ENCODE data around the gene DHPS. TPM values are rescaled to one million over a fixed set of nuclear protein-coding genes. Genes with fewer than 3 reads are reported as not detected.
"Not testable (repeated sequence)": the region's sequence is repeated elsewhere in the genome, so short reads cannot be mapped to it uniquely, and the experiment has no call there.

DHPS gene
- total RNA-seq, 1 experiment from 2014 or later, result 150 TPM

DNA sequence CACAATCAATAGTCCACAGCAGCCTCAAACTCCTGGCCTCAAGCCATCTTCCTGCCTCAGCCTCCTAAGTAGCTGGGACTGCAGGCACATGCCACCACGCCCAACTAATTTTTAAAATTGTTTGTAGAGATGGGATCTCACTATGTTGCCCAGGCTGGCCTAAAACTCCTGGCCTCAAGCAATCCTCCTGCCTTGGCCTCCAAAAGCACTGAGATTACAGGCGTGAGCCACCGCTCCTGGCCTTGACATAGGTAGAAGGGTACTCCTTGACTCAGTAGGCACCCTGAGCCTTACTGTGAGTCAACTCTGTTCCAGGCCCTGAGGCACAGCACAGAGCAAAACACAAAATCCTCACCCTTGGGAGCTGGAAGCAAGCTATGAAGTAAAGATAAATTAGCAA is 34.2 kb upstream of the DHPS start:
- H3K4me2 ChIP-seq (ENCODE audit: low read length), result no peak overlapping the region
- H3K79me2 ChIP-seq (ENCODE audit: low read length), result peaks cover 56% of the 10 kb centered on the region
- no peak overlapping the region for H3K4me3 ChIP-seq (ENCODE audit: low read length)
- no peak overlapping the region for H3K27ac ChIP-seq (ENCODE audit: low read length)
- H3F3A ChIP-seq (ENCODE audit: low read length, unreplicated experiment), result peaks cover 5% of the 10 kb centered on the region
- no peak overlapping the region for H2AFZ ChIP-seq (ENCODE audit: low read length)
- H4K20me1 ChIP-seq (ENCODE audit: low read length), result peaks cover 19% of the 10 kb centered on the region; the same call in 1 of the 2 replicates
- ATAC-seq (no peak), DNase-seq (no peak)
- H3K36me3 ChIP-seq (ENCODE audit: low read depth, low read length), result peaks cover 63% of the 10 kb centered on the region
- peaks cover 24% of the 10 kb centered on the region for H3K4me1 ChIP-seq (ENCODE audit: insufficient read depth, low read length)
- no peaks in the 10 kb centered on the region for H3K9me2 ChIP-seq (replicated peaks; ENCODE audit: low read length)
- intact Hi-C loops (cut with micrococcal nuclease), result loop anchor here (2.0 kb wide), 1 partner anchor 17 kb away; no protein-coding TSS in a partner anchor
- H3K27me3 ChIP-seq (ENCODE audit: low read length), result no peaks in the 10 kb centered on the region
- CTCF ChIA-PET, result interaction anchor here (0.5 to 0.7 kb wide), 3 partner anchors 10 to 44 kb away, joined by 3 to 11 read pairs (median 9); no protein-coding TSS in a partner anchor
- TF ChIP-seq EZH2phosphoT487 (IDR thresholded peaks at IDR 0.05; ENCODE audit: borderline replicate concordance, low read length), result no peak
- TF ChIP-seq EZH2 (IDR thresholded peaks at IDR 0.05; ENCODE audit: low read length, unreplicated experiment), result no peak
- TF ChIP-seq, protein P1, sequence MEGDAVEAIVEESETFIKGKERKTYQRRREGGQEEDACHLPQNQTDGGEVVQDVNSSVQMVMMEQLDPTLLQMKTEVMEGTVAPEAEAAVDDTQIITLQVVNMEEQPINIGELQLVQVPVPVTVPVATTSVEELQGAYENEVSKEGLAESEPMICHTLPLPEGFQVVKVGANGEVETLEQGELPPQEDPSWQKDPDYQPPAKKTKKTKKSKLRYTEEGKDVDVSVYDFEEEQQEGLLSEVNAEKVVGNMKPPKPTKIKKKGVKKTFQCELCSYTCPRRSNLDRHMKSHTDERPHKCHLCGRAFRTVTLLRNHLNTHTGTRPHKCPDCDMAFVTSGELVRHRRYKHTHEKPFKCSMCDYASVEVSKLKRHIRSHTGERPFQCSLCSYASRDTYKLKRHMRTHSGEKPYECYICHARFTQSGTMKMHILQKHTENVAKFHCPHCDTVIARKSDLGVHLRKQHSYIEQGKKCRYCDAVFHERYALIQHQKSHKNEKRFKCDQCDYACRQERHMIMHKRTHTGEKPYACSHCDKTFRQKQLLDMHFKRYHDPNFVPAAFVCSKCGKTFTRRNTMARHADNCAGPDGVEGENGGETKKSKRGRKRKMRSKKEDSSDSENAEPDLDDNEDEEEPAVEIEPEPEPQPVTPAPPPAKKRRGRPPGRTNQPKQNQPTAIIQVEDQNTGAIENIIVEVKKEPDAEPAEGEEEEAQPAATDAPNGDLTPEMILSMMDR (conservative IDR thresholded peaks at IDR 0.05; ENCODE audit: low read depth, low read length), result no peak
- no peak overlapping the region for H3K9ac ChIP-seq (ENCODE audit: low read length)
- POLR2A ChIA-PET (ENCODE audit: unreplicated experiment), result interaction anchor here (0.5 kb wide), 1 partner anchor 39 kb away, joined by 5 read pairs; no protein-coding TSS in a partner anchor
- H3K9me3 ChIP-seq (ENCODE audit: low read length), result no peaks in the 10 kb centered on the region
- BruUV-seq (replicated peaks), result no TSS peak

DNA sequence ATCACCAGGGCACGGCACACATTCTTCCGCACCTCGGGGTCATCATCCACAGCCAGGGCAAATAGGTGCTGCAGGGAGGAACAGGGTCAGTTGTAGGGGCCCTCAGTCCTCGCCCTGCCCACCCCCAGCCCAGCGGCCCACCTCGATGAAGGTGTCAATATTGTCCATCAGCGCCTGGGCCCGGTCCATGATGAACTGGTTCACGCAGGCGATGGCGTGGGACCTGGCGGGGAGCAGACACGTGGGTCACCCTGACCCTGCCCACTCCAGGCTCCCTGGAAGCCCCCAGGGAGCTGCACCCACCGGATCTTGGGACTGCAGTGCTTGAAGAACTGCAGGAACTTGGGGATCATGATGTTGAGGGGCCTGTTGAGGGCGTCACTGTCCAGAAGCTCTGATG is 33.4 kb upstream of the DHPS start:
- Histone ChIP-seq H3K4me1 (ENCODE audit: insufficient read depth, low read length) (peaks cover 19% of the 10 kb centered on the region), H2AFZ (ENCODE audit: low read length) (no peak overlapping the region), H3K27me3 (ENCODE audit: low read length) (no peaks in the 10 kb centered on the region), H3K4me3 (ENCODE audit: low read length) (no peak overlapping the region), H3F3A (ENCODE audit: low read length, unreplicated experiment) (peaks cover 5% of the 10 kb centered on the region), H3K4me2 (ENCODE audit: low read length) (no peak overlapping the region), H4K20me1 (ENCODE audit: low read length) (peaks cover 13% of the 10 kb centered on the region; the same call in 1 of the 2 replicates), H3K9ac (ENCODE audit: low read length) (no peak overlapping the region), H3K27ac (ENCODE audit: low read length) (no peak overlapping the region), H3K36me3 (ENCODE audit: low read depth, low read length) (peaks cover 69% of the 10 kb centered on the region), H3K9me3 (ENCODE audit: low read length) (no peaks in the 10 kb centered on the region), H3K79me2 (ENCODE audit: low read length) (peaks cover 48% of the 10 kb centered on the region), H3K9me2 (replicated peaks; ENCODE audit: low read length) (no peaks in the 10 kb centered on the region)
- intact Hi-C loops (cut with micrococcal nuclease), result no loop called here
- CTCF ChIA-PET, result no interaction called here
- TF ChIP-seq, protein P1 (conservative IDR thresholded peaks at IDR 0.05; ENCODE audit: low read depth, low read length), result no peak
- TF ChIP-seq EZH2 (IDR thresholded peaks at IDR 0.05; ENCODE audit: low read length, unreplicated experiment) (no peak), EZH2phosphoT487 (IDR thresholded peaks at IDR 0.05; ENCODE audit: borderline replicate concordance, low read length) (no peak)
- ATAC-seq (no peak), DNase-seq (no peak)
- BruUV-seq (replicated peaks), result no TSS peak
- POLR2A ChIA-PET (ENCODE audit: unreplicated experiment), result no interaction called here

DNA sequence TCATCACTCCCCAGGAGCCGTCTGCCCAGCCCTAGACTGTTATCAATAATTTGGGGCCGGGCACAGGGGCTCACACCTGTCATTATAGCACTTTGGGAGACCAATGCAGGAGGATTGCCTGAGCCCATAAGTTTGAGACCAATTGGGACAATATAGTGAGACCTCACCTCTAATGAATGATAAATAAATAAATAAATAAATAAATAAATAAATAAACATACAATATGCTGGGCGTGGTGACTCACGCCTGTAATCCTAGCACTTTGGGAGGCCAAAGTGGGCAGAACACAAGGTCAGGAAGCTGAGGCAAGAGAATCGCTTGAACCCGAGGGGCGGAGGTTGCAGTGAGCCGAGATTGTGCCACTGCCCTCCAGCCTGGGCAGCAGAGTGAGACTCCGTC is 31.6 kb upstream of the DHPS start:
- H3F3A ChIP-seq (ENCODE audit: low read length, unreplicated experiment); H3K9me3 ChIP-seq (ENCODE audit: low read length); ATAC-seq; H2AFZ ChIP-seq (ENCODE audit: low read length); POLR2A ChIA-PET (ENCODE audit: unreplicated experiment); DNase-seq; BruUV-seq (replicated peaks); H4K20me1 ChIP-seq (ENCODE audit: low read length); H3K27ac ChIP-seq (ENCODE audit: low read length); H3K27me3 ChIP-seq (ENCODE audit: low read length); H3K4me2 ChIP-seq (ENCODE audit: low read length); H3K4me3 ChIP-seq (ENCODE audit: low read length); H3K9me2 ChIP-seq (replicated peaks; ENCODE audit: low read length); H3K4me1 ChIP-seq (ENCODE audit: insufficient read depth, low read length); intact Hi-C loops (cut with micrococcal nuclease); H3K9ac ChIP-seq (ENCODE audit: low read length): not testable (repeated sequence)
- Histone ChIP-seq H3K79me2 (ENCODE audit: low read length) (peaks cover 30% of the 10 kb centered on the region), H3K36me3 (ENCODE audit: low read depth, low read length) (peaks cover 74% of the 10 kb centered on the region)
- CTCF ChIA-PET, result interaction anchor here (1.1 kb wide), 1 partner anchor 44 kb away, joined by 4 read pairs; no protein-coding TSS in a partner anchor

DNA sequence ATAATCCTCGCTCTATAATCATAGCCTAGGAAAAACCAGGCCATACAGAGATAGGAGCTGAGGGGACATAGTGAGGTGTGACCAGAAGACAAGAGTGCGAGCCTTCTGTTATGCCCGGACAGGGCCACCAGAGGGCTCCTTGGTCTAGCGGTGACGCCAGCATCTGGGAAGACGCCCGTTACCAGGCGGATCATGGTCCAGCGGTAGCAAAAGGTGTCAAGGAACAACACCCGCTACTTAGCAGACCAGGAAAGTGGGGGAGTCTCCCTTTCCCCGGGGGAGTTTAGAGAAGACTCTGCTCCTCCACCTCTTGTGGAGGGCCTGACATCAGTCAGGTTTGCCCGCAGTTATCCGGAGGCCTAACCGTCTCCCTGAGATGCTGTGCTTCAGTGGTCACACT is 30.4 kb upstream of the DHPS start:
- DNase-seq; H3K9ac ChIP-seq (ENCODE audit: low read length); H2AFZ ChIP-seq (ENCODE audit: low read length); H3K9me2 ChIP-seq (replicated peaks; ENCODE audit: low read length); H3F3A ChIP-seq (ENCODE audit: low read length, unreplicated experiment); H3K9me3 ChIP-seq (ENCODE audit: low read length); H3K4me2 ChIP-seq (ENCODE audit: low read length); H4K20me1 ChIP-seq (ENCODE audit: low read length); ATAC-seq; H3K27me3 ChIP-seq (ENCODE audit: low read length); H3K4me1 ChIP-seq (ENCODE audit: insufficient read depth, low read length); H3K4me3 ChIP-seq (ENCODE audit: low read length); BruUV-seq (replicated peaks); POLR2A ChIA-PET (ENCODE audit: unreplicated experiment); intact Hi-C loops (cut with micrococcal nuclease); H3K27ac ChIP-seq (ENCODE audit: low read length); CTCF ChIA-PET: not testable (repeated sequence)
- Histone ChIP-seq H3K36me3 (ENCODE audit: low read depth, low read length) (peaks cover 70% of the 10 kb centered on the region), H3K79me2 (ENCODE audit: low read length) (peaks cover 18% of the 10 kb centered on the region)
